H1 (cell line): ENCODE measurements around the gene LHB. TPM values are rescaled to one million over a fixed set of nuclear protein-coding genes. Genes with fewer than 3 reads are reported as not detected.

ENCODE experiments used
- CHD7 ChIP-seq: fragments of 300-600 bp; sonication (generic); IDR thresholded peaks from 2 replicates; pipeline ENCODE4 v1.7.1; 2012; ENCODE audit warnings: low read length, moderate library complexity, mild to moderate bottlenecking, inconsistent platforms; ENCODE audit not compliant: insufficient replicate concordance
- CTCF ChIP-seq, 3 experiments: IDR thresholded peaks; 1 replicate in 2 of 3; 2 replicates in 1 of 3; pipeline versions ENCODE4 v1.5.1 to v1.6.1; 2011; ENCODE audit warnings: low read length in 3 of 3, mild to moderate bottlenecking in 3 of 3, inconsistent platforms in 2 of 3, low read depth in 1 of 3, moderate library complexity in 1 of 3; ENCODE audit not compliant: insufficient read depth in 1 of 3; ENCODE audit errors: control extremely low read depth in 1 of 3
- RXRA ChIP-seq: IDR thresholded peaks from 2 replicates; pipeline ENCODE4 v1.6.1; 2011; ENCODE audit warnings: low read depth, mild to moderate bottlenecking, low read length, moderate library complexity; ENCODE audit not compliant: insufficient read depth
- SAP30 ChIP-seq: fragments of 300-600 bp; sonication (generic); IDR thresholded peaks from 2 replicates; pipeline ENCODE4 v1.7.1; 2012; ENCODE audit warnings: low read length, moderate library complexity, mild to moderate bottlenecking, inconsistent platforms; ENCODE audit not compliant: insufficient read depth, insufficient replicate concordance
- TBP ChIP-seq: IDR thresholded peaks from 2 replicates; pipeline ENCODE4 v1.6.1; 2011; ENCODE audit warnings: low read depth, low read length, improper control_type of control experiment
- polyA plus RNA-seq, 7 experiments: library from polyadenylated mRNA; depleted of rRNA in 3 of 7; stranded (reverse) in 5 of 7; unstranded in 2 of 7; fragments of >200 nt in 5 of 7; fragments of 200-250 nt in 2 of 7; gene quantifications; 1 replicate in 5 of 7; 2 replicates in 1 of 7; 4 replicates in 1 of 7; pipeline versions ENCODE4 v1.2.1 to v1.2.3, GENCODE V29; 2011 to 2013; ENCODE audit warnings: missing spikeins in 2 of 7, mixed read lengths in 2 of 7
- total RNA-seq: library from RNA; stranded (reverse); fragmentation: NEBNext Ultra II Directional; extraction: Animal tissue kit (Norgen Biotek cat#: 25700); gene quantifications from 2 replicates; pipeline ENCODE4 v1.2.1, GENCODE V29; 2021

LHB gene
- total and polyA plus RNA-seq, 2 of the 8 experiments (the other 6 are each of a cell fraction or from before 2014, with no cell fraction given): 0.53 TPM; not detected in 1

- TF ChIP-seq CHD7 (no peak), CTCF (IDR thresholded peaks at IDR 0.05; ENCODE audit: control extremely low read depth in 1 of 3, insufficient read depth in 1 of 3, low read depth in 1 of 3, low read length in 3 of 3) (no peak), TBP (no peak), RXRA (no peak), SAP30 (no peak)
Measured at GRCh38 chr19:48985711-48986110, 31.2 kb downstream of the LHB start (continued).
